Astrocyte of the cerebellum (primary cell): Measurements from ENCODE around the gene CFAP119.

Source experiments
- DNase-seq: peaks from one replicate; pipeline ENCODE4 v3.0.0-alpha.2; 2011; ENCODE audit warnings: low read depth
- H3K4me3 ChIP-seq: 2 replicates; pipeline ENCODE4 v1.5.1; 2011; ENCODE audit warnings: mild to moderate bottlenecking, low read depth, low read length, moderate library complexity
- in situ Hi-C: cut with HindIII; loops from 2 replicates; pipeline ENCODE4 v1.10.0; 2017; ENCODE audit warnings: low sequenced_read_pairs
- TF ChIP-seq, protein P1 (sequence below): IDR thresholded peaks from 2 replicates; pipeline ENCODE4 v1.5.1; 2012; ENCODE audit warnings: low read length, low read depth, moderate library complexity, mild to moderate bottlenecking; ENCODE audit errors: missing control alignments

CFAP119 gene

GRCh38 chr16:30747799-30748633 is 13.8 kb downstream of the CFAP119 start, which contains the start of gene PHKG2:
Gene PHKG2, plus strand, starts transcription at chr16:30748425. Its CDS starts 396 bp downstream, at chr16:30748821.
- DNase-seq = peak; percentile 97
- TF ChIP-seq, protein P1, sequence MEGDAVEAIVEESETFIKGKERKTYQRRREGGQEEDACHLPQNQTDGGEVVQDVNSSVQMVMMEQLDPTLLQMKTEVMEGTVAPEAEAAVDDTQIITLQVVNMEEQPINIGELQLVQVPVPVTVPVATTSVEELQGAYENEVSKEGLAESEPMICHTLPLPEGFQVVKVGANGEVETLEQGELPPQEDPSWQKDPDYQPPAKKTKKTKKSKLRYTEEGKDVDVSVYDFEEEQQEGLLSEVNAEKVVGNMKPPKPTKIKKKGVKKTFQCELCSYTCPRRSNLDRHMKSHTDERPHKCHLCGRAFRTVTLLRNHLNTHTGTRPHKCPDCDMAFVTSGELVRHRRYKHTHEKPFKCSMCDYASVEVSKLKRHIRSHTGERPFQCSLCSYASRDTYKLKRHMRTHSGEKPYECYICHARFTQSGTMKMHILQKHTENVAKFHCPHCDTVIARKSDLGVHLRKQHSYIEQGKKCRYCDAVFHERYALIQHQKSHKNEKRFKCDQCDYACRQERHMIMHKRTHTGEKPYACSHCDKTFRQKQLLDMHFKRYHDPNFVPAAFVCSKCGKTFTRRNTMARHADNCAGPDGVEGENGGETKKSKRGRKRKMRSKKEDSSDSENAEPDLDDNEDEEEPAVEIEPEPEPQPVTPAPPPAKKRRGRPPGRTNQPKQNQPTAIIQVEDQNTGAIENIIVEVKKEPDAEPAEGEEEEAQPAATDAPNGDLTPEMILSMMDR = no peak
- in situ Hi-C loops = no loop called here
- H3K4me3 ChIP-seq = peak within 1 kb of the TSS; percentile 67

GRCh38 chr16:30747331-30747730 is 14.5 kb downstream of the CFAP119 start:
- in situ Hi-C loops = no loop called here
- DNase-seq = no peak
- H3K4me3 ChIP-seq = peak overlapping the region; percentile 67
- TF ChIP-seq, protein P1 = no peak

- in situ Hi-C loops = no loop called here
- no peak overlapping the region for H3K4me3 ChIP-seq
- no peak for DNase-seq
- TF ChIP-seq, protein P1 = no peak
Observed at GRCh38 chr16:30746638-30747175, 15.2 kb downstream of the CFAP119 start.

DNA sequence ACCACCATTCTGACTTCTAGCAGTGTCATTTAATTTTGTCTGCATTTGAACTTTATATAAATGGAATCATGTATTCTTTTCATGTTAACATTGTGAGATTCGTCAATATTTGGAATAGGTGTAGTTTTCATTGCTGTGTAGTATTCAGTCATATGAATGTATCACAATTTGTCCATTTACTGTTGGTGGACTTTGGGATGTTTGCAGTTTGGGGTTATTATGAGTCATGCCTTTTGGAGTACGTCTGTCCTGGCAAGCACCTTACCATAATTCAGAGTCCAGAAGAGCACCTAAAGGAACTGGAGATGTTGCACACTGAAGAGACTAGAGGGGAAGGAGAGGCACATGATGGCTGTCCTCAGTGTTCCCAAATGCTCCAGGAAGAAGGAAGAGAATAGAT is 16.8 kb downstream of the CFAP119 start:
- TF ChIP-seq, protein P1 = no peak
- no peak for DNase-seq
- no peak overlapping the region for H3K4me3 ChIP-seq
- in situ Hi-C loops = no loop called here

DNA sequence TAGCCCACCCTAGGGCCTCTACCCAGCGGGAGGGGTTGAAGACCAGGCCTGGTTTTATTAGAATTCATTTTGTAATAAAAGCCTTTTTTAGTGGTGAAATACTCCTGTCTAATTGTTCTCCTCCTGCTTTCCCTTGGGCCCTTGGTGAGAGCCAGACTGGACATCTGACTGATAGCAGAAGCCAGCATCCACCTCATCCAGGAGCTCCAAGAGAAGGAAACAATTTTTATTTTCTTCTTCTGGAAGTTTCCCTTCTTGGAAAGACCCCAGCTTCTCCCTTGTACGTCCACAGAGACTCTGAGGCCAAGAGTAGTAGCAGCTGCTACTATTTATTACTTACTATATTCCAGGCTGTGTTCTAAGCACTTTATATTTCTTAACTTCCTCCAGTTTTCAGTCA is 17.7 kb downstream of the CFAP119 start:
- no peak for DNase-seq
- in situ Hi-C loops = no loop called here
- H3K4me3 ChIP-seq = no peak overlapping the region
- TF ChIP-seq, protein P1 = no peak

DNA sequence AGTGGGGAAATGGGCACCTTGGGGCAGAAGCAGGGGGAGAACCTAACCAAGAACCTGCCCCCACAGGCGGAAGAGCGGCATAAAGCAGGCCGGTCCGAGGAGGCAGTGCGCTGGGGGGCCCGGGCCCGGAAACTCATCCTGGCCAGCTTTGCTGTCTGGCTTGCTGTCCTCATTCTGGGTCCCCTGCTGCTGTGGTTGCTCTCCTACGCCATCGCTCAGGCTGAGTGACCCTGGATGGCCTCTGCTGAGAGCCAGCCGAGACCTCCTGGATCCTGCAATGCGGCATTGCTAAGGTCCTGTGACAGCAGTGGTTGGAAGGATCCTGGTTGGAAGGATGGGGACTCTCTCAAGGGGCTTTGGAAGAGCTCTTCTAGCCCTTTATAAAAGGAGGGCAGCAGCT is 18.1 kb downstream of the CFAP119 start:
- in situ Hi-C loops = no loop called here
- DNase-seq = no peak
- no peak overlapping the region for H3K4me3 ChIP-seq
- TF ChIP-seq, protein P1 = no peak
